ENCODE measurements around the gene UBE2QL1.
"Not testable (repeated sequence)": the region's sequence is repeated elsewhere in the genome, so short reads cannot be mapped to it uniquely, and the experiment has no call there.

Gene UBE2QL1

DNA sequence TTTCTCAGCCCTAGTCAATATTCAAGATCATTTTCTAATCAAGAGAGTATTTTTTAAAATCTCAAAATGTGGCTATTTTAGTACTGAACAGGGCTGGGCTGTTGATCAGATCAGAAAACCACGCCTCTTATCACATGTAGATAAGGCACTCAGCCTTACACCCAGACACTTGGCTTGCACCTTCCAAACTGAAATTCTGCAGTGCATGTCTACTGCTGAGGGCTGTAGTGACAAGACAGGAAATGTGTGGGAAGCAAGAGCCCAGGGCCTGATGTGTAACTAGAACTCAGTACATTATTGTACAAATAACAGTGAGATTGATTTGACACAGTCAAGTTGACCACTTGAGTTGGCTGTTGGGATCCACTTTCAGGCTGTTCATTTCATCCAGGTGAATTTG is 48.6 kb downstream of the UBE2QL1 start:
- DNase-seq (ENCODE audit: low spot score) = no peak

DNA sequence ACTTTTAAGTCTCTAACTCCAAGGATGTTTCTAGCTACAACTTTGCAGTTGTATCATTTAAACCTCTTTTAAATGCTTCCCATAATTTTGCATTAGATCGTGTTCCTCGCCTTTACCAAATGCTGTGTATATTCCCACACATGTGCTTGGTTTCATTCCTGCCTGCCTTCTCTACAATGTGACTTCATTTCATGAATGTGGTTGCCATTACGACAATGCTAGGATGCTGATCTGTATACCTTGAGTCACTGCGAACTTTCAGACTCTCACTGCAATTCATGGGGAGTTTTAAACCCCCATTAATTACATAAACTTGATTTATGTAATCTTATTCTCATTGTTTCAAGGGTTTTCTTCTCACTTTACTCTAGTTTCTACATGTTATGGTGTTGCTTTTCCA is 50.3 kb downstream of the UBE2QL1 start:
- no peak for DNase-seq (ENCODE audit: low spot score)

DNA sequence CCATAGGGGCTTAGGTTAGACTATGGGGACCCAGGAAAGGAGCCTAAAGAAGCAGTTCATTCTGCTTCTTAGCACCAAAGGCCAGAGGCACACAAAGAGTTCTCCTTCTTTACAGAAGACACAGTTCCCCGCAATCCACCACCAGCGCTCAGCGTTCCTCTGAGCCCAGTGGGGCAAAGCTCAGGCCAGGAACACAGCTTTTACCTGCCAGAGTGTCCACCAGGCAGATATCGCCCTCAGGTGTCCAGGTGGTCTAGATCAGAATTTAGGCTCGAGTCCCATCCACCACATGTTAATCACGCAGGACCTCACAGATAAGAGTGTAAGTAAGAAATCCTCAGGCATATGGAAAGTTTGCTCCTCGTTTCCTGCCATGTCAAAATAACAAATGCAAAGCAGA is 53.0 kb downstream of the UBE2QL1 start:
- DNase-seq (ENCODE audit: low spot score) = no peak

DNA sequence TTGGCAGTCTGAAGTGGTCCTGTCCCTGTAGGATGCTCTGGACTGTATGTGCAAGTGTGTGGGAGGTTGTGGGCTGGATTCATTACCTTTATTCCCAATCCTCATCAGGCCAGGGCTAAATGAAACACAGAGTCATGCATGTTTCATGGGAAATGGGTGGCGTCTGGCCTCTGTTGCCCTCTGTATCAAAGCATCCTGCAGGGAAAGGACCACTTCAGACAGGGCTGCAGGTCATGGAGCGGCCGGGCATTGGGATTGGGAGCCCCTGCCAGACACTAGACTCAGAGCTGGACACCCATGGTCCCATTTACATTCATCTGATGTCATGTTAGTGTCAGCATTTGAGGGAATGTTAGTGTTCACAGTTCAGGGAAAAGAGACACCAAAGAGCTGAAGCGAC is 53.8 kb downstream of the UBE2QL1 start:
- DNase-seq (ENCODE audit: low spot score) = no peak

DNA sequence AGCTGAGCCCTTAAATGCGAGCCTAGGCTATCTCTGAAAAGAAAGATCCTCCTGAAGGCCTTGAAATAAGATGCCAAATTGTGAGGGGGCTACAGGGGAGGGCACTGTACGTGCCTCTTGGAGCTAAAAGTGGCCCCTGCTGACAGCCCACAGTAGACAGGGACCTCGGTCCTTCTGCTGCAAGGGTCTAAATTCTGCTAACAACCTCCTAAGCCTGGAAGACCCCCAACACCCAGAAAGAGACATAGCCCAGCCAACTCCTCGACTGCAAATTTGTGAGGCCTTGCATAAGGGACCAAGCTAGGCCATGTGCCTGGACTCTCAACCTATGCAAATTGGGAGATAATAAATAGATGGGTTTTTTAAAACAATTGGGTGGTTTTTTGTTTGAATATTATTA is 54.7 kb downstream of the UBE2QL1 start:
- DNase-seq (ENCODE audit: low spot score) = no peak

DNA sequence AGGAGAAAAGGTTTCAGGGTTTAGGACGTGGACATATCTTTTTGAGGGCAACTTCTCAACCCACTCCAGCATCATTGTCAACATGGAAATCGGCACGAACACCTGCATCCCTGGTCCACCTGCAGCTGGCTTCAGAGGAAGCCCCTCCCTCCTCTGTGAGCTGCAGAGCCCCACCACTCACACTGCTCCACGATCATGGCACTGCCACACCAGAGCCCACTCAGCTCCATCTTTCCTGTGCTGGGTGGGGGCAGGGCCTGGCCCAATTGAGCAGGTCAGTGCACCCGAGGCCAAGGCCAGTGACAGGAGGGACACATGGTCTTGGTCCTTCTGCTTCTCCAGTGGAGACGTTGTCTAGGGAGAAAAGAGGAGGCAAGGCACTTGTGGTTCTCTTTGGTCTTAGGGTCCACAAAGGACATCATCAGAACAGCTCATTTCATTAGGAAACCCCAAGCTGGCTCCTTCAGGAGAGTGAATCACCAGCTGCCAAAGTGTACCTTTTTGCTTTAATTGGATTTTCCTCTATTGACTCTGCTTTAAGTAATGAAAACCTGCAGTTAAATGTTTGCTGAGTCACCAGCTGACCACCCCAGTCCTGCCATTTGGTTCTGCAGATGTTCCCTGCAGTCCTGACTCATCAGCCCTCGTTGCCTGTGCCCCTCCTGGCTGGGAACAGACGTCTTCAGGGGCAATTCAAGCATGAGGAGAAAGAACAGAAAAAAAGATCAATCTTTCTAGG is 56.2 kb downstream of the UBE2QL1 start:
- no peak for DNase-seq (ENCODE audit: low spot score)

DNA sequence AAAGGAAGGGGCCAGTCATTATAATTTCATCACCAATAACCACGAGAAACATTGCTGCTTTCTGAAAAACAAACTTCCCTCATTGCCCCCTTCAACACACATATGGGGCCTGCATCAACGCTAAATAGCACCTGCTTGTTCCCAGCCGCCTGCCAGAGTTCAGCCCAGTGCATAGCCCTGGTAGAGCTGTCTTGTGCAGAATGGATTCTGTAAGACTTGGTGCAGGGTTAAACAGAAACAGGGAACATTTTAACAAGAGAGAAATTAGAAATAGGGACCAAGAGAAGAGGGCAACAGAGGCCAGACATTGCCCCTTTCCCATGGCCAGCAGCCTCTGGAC is 56.7 kb downstream of the UBE2QL1 start:
- no peak for DNase-seq (ENCODE audit: low spot score)

DNA sequence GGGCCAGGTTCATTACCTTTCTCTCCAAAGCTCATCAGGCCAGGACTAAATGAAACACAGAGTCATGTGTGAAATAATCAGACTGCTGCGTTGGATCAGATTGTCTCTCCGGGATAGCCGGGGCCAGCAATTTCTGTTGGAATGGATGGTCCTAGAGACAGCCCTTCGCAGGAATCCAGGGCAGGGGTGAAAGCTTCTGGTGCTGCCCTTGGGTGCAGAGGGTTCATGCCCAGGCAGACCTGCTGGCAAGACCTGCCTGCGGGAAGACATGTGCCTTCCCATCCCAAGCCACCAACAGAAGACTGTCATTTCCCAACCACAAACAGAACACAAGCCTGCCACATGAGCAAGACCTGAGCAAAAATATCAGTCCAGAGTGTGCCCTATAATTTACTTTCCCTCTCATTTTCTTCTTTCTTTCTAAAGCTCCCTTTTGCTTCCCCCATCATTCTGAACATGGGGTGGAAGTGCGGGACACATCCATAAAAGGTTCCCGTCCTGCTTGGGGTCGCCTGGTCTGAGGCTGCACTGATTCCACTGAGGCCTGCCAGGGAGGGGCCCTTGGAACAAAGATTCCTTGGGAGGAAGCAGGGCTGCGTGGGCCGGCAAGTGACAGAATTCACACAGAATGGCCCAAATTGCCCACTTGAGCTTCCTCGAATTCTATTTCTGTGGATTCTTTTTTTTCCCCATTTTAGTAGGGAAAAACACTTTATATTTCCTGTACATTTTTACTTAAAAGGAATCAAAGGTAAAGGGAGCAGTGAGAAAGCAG is 57.3 kb downstream of the UBE2QL1 start:
- DNase-seq (ENCODE audit: low spot score) = no peak

DNA sequence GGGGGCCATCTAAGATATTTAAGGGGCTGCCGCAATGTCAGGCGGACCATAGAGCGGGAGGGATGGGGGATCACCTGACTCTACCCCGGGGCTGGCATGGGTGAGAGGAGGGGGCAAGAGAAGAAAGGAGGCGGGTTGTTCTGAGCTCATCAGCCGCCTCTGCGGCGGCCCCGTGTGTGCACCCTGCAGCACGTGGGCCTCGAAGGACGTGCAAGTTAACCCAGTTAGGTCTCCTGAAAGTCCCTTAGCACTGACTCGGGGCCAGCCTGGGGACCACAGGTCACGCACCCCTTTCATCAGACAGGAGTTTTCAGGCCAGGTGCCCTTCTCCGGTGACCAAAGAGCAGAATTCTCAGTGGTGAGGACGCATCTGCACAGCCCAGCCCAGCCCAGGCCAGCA is 58.0 kb downstream of the UBE2QL1 start:
- no peak for DNase-seq (ENCODE audit: low spot score)

DNA sequence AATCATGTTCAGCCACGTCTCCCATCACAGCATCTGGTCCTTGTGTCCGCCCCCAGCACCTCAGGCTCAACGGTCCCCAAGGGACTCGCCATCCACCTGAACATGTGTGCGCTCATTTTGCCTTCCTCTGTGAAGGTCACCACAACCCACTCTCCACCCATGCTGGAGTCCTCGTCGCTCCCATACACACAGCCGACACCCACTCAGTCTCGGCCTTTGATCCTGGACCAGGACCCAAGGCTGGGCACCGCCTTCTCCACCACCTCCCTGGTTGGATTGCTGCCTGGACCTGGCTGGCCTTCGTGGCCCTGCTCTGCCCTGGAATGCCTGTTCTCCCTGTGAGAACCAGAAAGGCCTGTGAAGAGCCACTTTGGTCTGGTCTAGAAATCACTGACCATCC is 60.3 kb downstream of the UBE2QL1 start:
- DNase-seq (ENCODE audit: low spot score) = no peak

DNA sequence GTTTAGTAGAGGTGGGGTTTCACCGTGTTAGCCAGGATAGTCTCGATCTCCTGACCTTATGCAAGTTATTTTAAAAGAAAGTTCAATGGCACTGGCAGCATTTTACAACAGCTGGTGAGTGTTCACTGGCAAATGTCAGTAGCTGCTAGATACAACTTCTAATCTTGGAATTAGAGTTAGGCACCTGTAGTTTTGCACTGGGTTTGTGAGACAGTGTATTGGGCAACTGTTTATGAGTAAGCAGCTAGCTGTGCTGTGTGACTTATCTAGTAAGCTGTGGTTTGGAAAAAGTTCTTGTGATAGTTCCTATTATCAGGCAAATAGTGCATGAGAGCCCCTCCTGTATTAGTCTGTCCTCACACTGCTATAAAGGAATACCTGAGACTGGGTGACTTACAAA is 61.5 kb downstream of the UBE2QL1 start:
- no peak for DNase-seq (ENCODE audit: low spot score)

DNA sequence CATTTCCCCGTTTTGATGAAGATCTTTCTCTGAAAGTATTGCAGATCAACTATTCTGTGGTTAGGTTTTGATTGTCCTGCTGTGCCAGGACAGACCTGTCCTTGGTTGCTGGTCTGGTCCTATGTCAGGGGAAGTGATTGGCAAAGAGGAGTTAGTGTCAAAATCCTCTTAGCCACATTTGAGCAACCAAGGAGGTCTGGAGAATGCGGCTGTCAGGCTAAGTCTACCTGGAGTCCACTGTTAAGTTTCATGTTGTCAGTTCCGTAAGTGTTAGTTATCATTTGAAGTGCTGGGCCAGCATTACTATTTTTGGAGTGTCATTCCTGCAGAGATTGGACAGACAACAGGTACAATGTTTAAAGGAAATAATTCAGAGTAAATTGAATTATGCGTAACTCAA is 62.3 kb downstream of the UBE2QL1 start:
- no peak for DNase-seq (ENCODE audit: low spot score)

DNA sequence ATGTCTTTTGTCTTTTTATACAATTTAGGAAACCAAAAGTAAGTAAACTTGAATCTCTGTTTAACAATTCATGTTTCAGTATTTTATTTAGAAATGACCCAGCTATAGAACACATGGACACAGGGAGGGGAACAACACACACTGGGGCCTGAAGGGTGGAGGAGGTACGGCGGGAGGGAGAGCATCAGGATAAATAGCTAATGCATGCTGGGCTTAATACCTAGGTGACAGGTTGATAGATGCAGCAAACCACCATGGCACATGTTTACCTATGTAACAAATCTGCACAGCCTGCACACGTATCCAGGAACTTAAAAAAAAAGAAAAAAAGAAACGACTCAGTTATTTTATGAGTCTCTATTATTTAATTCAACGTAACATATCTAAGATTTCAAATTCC is 67.2 kb downstream of the UBE2QL1 start:
- not testable (repeated sequence) for DNase-seq (ENCODE audit: low spot score)

DNA sequence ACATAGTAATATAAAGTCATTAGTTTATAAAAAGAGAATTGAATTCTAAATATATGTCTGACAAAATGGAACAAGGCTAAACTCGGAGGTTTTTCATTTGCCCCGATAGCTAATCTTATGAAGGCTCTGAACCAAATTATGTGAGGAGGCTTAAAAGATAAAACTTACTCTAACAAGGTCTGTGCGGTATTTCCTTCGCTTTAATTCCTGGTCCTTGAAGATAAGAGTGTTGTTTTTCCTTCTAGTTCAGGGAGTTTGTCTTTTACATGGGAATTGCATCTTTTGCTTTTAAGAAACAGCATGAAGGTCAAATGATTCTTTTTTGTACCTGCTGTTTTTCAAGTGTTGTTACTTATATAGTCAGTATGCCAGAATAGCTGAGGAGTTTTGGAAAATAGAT is 68.2 kb downstream of the UBE2QL1 start:
- no peak for DNase-seq (ENCODE audit: low spot score)

DNA sequence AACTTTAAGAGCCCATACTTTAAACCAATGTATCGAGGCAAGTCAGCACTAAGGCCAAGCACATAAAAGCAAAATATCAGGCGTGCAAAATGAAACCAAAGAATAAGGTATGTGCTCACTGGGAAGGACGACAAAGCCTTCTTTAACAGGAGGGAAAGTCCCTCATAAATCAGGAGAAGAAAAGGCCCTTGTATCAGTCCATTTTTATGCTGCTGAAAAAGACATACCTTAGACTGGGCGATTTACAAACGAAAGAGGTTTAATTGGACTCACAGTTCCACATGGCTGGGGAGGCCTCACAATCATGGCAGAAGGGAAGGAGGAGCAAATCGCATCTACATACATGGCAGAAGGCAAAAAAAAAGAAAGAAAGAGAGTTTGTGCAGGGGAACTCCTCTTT is 68.9 kb downstream of the UBE2QL1 start:
- DNase-seq (ENCODE audit: low spot score) = no peak

DNA sequence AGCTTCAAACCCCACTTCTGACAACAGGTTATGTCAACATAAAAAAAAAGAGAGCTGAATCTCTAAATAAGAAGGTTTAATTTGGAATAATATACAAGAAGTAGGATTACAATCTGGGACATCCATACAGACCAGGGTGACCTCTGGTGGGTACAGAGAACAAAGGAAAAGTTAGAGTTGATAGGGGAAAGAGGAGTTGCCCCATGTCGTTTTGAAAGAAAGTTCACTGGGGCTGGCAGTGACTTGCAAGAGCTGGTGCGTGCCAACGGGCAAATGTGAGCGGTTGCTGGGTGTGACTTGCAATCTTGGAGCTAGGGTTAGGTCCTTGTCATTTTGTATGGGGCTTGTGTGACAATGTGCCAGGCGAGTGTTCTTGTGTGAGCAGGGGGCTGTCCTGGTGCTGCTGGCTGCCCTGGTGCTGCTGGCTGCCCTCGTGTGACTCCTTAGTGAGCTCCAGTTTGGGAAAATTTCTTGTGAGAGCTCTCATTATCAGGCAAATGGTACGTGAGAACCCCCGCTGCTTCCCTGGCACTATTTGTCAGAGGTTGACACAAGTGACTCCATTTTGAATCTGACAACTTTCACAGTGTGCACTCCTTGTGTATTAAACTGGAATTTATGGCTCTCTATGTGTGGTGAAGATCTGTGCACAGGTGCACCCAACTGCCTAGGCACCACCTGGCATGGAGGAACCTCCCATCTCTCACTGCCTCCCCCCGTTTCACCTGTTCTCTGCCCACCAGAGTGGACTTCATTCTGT is 69.8 kb downstream of the UBE2QL1 start:
- DNase-seq (ENCODE audit: low spot score) = no peak

DNA sequence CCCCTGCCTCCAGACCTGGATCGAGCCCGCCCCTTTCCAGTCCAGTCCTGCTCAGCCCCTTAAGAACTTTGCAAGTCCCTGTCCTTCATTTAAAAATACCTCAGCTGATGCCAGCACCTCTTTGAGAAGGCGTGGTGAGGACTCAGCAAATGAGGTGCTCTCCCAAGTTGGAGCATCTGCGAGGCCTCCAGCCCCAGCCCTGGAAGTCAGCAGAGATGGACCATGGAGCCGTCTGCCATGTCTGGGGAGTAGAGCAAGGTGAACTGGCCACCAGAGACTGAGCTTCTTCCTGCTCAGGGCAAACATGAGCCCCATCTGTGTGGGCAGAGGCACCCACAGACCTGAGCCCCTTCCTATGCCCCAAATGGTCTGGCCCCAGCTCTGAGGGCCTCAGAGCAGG is 71.5 kb downstream of the UBE2QL1 start:
- DNase-seq (ENCODE audit: low spot score) = no peak

DNA sequence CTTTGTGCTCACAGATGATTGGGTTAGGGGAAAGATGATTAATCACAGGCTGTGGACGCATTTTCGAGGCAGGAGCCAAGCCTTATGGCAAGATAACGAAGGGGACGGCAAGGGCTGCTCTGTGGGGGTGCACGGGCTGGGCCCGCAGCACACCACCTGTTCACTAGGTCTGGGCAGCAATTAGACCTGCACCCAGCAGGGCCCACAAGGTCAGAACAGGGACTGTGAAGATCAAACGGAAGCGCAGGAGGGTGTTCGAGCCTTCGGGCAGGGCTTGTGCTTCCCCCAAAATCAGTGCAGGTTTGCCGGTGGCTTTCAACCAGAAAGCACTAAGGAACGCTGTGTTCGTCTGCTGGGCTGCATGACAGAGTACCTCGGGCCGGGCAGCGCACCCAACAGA is 73.7 kb downstream of the UBE2QL1 start:
- no peak for DNase-seq (ENCODE audit: low spot score)

DNA sequence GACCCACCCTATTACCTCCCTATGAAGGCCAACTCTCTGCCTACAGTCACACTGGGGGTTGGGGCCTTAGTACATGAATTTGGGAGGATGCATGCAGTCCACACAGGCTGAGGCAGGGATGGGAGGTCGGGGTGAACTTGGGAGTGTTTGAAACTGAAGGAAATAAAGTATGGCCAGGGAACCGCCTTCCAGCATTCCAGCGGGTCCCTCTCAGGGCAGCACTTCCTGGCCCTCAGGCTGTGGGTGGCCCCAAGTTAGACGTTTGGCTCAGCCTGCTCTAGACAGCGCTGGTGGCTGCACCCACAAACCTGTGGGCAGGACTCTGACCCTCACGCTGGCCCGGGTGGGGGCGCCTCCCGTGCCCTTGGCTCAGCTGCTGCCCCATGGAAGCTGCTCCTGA is 74.3 kb downstream of the UBE2QL1 start:
- no peak for DNase-seq (ENCODE audit: low spot score)

DNA sequence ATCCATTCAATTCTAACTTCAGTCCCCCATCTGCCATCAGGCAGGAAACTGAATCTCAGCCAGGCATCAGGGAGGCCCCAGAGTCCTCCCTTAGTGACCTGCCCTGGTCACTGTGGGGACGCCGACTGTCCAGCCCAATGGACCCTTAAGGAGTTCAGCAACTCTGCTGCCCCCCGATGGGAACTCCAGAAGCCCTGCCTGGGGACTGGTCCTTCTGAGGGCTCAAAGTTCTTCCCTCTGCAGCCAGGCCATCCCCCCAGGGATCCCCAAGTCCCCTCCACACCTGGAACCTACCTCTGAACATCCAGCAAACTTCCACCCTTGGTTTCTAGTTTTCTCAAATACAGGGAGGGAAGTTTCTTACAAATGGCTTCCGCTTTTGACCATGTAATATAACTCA is 76.8 kb downstream of the UBE2QL1 start:
- DNase-seq (ENCODE audit: low spot score) = no peak

DNA sequence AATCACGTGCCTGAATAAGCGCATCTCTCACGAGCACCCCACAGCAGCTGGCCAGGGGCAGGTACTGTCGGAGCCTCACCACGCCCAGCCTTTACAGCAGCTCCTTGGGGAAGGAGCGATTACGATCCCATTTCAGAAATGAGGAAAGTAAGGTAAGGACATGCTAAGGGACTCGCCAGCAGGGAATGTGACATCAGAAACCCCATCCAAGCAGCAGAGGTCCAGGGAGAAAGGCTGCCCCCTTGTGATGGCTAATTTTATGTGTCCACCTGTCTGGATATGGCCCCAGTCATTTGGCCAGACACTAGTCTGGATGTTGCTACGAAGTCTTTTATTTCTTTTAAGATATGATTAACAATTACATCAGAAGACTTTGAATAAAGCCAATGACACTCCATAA is 77.3 kb downstream of the UBE2QL1 start:
- no peak for DNase-seq (ENCODE audit: low spot score)

DNA sequence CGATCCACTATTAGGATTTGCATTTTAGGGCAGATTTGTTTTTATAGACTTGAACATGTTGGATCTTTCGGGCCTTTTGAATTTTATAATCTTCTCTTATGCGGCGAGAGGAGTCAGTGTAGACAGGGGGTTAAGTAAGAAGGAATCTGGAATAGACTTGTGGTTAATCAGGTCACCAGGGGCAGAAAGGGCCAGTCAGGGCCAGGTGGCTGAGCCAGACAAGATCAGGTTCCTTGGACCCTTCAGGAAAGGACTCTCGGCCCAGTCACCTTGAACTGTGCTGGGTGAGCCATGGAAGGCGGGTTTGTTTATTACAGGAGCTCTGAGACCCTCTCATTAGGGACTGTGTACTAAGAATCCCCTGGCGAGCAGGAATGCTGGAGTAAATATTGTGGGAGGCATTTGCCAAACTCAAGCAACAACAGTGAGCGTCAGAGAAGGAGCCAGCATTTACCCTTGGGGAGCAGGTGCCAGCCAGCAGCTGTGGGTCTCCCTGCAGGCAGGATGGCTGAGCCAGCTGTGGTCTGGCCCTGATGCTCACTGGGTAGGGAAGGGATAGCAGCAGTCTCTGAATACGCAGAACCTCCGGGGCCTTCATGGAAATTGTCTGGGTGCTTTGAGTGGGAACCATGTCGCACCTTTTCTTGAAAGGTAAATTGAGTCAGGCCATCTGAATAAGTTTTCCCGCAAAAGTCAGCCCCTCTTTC is 79.2 kb downstream of the UBE2QL1 start:
- DNase-seq (ENCODE audit: low spot score) = no peak

DNA sequence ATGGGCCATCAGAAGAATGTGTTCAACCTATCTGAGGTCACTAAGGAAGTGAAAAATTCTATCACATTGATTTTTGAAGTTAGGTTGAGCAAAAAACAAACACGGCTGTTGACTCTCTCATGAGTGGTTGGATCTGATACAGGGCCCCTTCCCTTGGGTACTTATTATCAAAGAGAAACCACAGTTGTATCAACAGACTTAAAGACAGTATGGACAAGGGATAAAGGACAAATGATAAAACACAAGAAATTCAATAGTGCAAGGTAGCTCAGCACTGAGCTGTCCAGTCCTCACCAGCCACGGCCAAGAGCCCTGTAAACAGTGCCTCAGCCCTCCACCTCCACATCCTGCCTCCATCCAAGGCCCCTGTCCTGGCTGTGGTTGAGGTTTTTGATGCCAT is 86.9 kb downstream of the UBE2QL1 start:
- DNase-seq (ENCODE audit: low spot score) = no peak

Data from Ammon's horn (tissue), 1 donor.